HG03342 (cell line): Measurements from ENCODE around the gene SETD5.

Experiments used
- ATAC-seq: cut with Tn5 transposase; IDR thresholded peaks from one replicate; pipeline ENCODE4 v1.9.1; 2021; ENCODE audit warnings: mild to moderate bottlenecking, moderate library complexity; ENCODE audit not compliant: unreplicated experiment

SETD5 gene, protein sequence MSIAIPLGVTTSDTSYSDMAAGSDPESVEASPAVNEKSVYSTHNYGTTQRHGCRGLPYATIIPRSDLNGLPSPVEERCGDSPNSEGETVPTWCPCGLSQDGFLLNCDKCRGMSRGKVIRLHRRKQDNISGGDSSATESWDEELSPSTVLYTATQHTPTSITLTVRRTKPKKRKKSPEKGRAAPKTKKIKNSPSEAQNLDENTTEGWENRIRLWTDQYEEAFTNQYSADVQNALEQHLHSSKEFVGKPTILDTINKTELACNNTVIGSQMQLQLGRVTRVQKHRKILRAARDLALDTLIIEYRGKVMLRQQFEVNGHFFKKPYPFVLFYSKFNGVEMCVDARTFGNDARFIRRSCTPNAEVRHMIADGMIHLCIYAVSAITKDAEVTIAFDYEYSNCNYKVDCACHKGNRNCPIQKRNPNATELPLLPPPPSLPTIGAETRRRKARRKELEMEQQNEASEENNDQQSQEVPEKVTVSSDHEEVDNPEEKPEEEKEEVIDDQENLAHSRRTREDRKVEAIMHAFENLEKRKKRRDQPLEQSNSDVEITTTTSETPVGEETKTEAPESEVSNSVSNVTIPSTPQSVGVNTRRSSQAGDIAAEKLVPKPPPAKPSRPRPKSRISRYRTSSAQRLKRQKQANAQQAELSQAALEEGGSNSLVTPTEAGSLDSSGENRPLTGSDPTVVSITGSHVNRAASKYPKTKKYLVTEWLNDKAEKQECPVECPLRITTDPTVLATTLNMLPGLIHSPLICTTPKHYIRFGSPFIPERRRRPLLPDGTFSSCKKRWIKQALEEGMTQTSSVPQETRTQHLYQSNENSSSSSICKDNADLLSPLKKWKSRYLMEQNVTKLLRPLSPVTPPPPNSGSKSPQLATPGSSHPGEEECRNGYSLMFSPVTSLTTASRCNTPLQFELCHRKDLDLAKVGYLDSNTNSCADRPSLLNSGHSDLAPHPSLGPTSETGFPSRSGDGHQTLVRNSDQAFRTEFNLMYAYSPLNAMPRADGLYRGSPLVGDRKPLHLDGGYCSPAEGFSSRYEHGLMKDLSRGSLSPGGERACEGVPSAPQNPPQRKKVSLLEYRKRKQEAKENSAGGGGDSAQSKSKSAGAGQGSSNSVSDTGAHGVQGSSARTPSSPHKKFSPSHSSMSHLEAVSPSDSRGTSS (N-terminal part only)

DNA sequence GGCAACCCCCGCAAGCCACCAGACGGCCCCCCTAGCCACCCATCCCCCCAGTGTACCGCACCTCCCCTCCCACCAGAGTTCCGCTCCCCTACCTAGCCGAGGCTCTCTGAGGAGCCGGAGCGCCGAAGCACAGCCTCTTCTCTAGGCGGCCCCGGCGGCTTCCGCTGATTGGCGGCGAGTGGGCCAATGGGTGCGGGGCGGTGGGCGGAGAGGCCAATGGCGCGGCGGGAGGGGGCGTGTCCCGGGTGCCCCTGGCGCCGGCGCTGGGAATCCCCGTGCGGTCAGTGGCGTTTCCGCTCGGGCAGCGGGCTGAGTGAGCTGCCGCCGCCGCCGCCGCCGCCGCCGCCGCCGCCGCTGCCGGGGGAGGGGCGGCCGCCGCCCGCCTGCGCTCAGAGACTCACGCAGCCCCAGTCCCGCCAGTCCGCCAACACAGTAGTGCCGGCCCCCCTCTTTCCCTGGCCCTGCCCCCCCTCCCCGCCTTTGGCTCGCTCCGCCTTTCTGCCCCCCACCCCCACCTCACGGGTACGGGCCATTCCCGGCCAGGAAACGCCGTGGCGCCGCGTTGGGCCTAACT lies at the start of gene SETD5:
SETD5 (plus strand) TSS at position 284 of the 574 bp plus-strand sequence. CDS start 31,324 bp downstream, outside the sequence.
- ATAC-seq = peak; percentile 55

DNA sequence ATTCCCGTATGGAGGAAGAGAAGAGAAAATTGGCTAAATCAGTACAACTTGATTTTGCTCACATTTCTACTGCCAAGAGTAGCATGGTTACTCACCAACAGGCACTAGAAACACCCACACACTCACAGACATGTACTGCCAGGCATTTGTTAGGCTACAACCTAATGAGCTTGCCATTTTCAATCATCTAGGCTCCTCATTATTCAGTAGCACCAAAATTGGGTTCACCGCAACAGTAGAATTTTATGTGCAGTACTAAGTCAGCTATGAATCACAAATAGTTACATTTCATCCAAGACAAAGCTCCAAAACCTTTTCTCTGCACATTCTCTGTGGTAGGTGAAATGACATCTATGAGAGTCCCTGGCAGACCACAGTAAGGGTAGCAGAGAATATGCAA lies 49.5 kb upstream of the SETD5 start:
- ATAC-seq = no peak

- ATAC-seq = no peak
Measured at GRCh38 chr3:9349321-9350117, 47.9 kb upstream of the SETD5 start.

- no peak for ATAC-seq
Measured at GRCh38 chr3:9351709-9352126, 45.7 kb upstream of the SETD5 start.

DNA sequence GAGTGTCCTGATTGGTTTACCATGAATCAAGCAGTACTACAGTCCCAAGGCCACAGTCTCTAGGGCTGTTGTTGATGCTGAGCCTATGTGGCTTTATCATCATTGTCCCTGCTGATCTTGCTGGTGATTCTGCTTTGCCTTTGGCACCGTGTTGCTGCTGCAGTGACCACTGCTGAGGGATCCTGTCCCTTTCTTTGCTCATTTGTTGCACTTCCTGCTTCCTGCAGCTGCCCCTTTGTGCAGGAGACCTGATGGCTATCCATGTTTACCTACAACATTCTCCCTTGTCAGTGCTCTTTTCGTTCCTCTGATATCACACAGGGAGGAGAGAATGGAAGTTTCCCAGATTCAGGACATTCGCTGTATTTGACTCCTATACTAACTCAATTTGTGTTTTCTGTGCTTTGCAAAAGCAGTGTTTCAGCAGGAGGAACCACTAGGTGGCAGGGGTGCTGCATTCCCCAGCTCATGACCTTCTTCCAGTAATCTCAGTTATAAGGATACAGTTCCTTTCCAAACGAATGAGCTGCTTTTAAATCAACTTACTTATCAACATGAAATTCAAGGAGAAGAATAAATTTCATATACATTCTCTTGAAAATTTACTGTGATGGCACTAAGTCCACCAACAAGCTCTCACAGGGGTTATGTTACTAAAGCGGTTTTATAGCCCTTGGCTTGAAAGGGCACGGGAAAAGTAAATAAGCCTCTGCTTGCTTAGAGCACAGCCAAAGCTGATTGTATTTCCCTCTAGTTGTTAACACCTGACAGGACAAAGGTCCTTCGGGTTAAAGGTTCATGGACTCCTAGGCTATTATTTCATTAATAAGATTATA lies 44.3 kb upstream of the SETD5 start:
- no peak for ATAC-seq

- no peak for ATAC-seq
Measured at GRCh38 chr3:9361691-9362388, 35.6 kb upstream of the SETD5 start.

- peak; percentile 98 for ATAC-seq
Measured at GRCh38 chr3:9362731-9363530, 34.5 kb upstream of the SETD5 start, which contains the start of gene THUMPD3. TSS of gene THUMPD3 (plus strand) at chr3:9363054. CDS start at chr3:9365069, 2,015 bp downstream.

- no peak for ATAC-seq
Measured at GRCh38 chr3:9369508-9369907, 27.9 kb upstream of the SETD5 start.

GRCh38 chr3:9373465-9373864 lies 23.9 kb upstream of the SETD5 start:
- ATAC-seq = no peak

DNA sequence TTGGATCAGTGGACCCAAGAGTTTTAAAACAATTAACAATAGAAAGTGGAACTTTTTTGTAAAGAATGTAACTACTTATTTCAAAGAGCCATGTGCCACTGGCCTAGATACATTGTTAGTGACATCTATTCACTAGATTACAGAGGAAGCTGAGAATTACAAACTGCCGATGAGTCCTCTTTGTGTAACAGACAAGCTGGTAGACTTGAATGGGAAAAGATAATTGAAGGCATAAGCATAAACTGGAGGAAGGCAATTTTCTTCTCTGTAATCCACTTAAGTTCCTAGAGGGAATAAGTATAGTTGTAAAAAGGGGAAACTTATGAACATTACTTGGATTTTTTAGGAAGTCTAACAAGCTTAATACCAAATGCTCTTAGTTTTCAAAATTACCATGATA lies 19.4 kb upstream of the SETD5 start:
- ATAC-seq = no peak

DNA sequence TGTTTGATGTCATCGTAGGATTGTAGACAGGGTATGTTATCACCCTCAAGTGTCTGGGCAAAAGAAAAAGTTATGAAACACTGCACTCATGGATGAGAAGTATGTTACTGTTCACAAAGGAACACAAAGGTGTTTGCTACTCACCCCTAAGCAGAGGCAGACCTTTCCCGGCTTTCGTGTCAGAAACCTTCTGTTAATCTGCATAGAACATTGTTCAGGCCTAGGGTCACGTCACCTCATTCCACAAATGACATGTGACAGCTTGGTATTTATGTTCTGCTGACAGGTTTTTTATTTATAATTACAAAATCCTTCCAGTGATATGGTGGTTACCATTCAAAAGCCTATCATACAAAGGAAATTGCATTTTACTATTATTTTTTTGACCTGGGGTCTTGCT lies 18.1 kb upstream of the SETD5 start:
- ATAC-seq = no peak

GRCh38 chr3:9380014-9380413 lies 17.4 kb upstream of the SETD5 start:
- no peak for ATAC-seq

DNA sequence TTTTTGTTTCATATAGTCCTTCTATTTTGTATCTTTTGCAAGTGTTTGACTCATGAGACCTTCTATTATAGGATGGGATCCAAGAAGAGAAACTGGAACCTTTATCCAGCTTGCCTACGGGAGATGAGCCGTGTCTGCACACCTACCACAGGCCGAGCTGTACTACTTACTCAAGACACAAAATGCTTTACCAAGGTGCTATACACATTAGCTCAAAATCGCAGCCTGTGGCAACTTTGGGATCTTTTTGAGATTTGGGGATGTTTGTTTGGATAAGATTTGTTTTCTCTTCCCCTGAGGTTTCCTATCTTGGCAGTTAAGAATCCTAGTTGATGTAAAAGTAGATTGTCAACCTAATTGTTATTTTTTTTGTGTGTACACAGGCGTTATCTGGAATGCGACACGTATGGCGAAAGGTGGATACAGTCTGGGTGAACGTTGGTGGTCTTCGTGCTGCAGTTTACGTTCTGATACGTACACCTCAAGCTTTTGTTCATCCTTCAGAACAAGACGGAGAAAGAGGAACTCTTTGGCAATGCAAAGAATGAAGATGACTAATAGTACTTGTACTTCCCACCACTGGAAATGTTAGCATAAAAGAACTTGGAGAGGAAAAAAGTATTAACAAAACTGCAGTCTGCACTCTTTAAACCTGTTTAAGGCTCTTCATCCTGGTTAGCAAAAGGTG lies 13.1 kb upstream of the SETD5 start:
- ATAC-seq = no peak

DNA sequence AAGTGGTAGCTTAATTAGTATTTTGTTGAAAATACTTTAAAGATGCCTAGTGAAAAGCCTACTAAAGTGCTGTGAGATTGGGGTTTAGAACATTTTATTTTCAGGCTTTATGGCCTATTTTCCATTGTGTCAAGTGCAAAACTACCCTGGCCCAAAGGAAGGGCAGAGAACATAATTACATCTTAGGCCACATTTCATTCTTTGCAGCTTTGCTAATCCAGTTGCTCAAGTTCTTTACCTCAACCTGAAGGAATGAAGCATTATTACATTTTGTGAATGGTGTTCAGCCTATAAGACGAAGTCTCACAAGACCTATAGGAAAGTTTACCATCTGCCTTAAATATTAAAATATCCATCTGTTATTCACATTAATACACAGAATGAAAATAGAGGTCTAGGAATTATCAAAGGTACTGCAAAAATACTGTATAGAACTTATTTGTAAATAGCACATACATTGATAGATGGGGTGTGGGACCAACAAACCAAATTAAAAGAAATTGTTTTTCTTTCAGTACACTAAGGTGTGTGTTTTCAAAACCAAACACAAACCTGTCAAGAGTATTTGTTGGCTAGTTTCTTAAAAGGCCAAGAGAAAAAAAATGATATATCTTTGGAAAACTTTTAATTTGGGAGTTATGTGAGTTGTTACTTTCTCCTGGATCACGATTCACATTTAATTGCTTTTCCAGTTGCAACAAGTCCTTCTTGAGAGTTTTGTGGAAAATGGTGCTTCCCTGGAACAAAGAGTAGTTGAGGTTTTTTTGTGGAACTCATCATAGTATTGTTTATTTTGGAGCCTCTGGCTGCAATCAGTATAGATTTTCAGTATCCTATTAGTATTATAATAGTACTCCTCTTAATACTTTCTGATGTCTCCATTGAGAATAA lies 12.0 kb upstream of the SETD5 start:
- ATAC-seq = no peak

GRCh38 chr3:9386078-9386459 lies 11.3 kb upstream of the SETD5 start:
- no peak for ATAC-seq
